Urothelium cell line (cell line): ENCODE data around the gene DNAJC5.
"Not testable (repeated sequence)": the region's sequence is repeated elsewhere in the genome, so short reads cannot be mapped to it uniquely, and the experiment has no call there.

Experiments used
- DNase-seq: peaks from one replicate; pipeline ENCODE4 v3.0.0; 2011; ENCODE audit warnings: low spot score, mixed read lengths
- FAIRE-seq: peaks from 2 replicates; lab custom pipeline; 2011; peaks lifted over from hg19 to GRCh38; lab: Jason Lieb, UNC

The DNAJC5 gene, protein sequence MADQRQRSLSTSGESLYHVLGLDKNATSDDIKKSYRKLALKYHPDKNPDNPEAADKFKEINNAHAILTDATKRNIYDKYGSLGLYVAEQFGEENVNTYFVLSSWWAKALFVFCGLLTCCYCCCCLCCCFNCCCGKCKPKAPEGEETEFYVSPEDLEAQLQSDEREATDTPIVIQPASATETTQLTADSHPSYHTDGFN

DNA sequence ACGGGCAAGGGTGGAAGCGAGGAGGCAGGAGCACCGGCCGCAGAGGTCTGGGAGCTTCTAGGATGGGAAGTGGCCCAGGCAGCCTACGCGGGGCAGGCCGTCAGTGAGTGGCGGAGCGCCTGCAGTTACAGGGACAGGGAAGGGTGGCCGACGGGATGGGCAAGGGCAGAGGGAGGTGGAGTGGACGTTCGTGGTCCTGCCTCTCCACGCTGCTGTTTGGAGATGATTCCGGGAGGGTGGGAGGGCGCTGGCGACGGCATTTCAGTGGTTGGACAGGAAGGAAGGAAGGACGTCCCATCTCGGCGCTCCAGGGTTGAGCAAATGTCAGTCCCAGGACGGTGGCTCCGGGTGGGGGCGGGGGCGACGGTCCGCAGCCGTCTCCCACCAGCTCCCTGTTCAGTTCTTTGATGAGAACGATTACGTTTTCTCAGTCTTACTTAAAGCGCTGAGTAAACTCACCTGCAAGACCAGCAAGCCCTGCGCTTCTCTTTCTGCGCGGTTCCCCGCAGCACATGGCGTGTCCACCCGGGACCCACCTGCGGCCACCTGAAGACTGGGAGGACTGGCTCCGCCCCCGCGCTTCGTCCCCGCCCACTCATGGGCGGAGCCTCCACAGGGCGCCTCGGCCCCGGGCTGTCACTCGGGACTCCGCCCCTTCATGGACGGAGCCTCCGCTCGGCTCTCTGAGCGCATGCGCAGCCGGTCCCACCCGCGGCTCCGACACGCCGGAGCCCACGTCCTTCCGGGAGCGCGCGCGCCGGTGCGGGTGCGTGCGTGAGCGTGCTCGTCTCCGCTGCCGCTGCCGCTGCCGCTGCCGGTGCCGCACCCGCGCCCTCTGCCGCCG is at the start of gene DNAJC5:
Gene DNAJC5 (plus strand): TSS at position 769 of the 844 bp plus-strand sequence. CDS start 33,220 bp downstream, outside the sequence.
- FAIRE-seq (no peak), DNase-seq (peak; percentile 100)

DNA sequence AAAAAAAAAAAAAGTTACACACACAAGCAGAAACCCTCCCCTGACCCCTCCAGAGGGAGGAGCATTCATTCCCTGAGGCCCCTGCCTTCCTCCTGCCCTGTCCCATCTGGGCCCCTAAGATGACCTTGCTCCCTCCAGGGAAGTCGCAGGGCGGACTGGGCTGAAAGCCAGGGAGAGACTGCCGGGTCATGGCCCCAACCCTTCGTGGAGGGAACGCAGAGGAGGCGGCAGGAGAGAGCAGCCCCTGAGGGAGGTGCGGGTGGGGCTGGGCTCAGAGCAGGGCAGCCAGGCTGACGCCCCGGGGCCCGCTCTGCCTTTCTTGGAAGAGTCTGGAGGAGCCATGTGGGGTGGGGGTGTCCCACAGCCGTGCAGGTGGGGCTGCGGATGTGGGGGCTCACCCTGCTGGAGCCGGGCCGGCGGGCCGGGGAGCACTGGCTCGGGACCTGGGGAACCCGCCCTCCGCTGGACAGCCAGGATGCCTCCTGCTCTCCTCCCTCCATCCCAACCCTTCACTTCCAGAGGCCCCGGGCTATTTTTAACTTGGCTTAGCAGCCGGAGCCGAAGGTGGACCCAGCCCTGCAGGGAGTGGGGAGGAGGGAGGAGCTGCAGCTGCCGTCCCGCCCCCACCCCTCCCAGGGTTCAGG is 48.7 kb upstream of the DNAJC5 start:
- DNase-seq (peak; percentile 61), FAIRE-seq (no peak)

GRCh38 chr20:63846888-63847236 is 48.1 kb upstream of the DNAJC5 start:
- DNase-seq (no peak), FAIRE-seq (peak; percentile 58)

DNA sequence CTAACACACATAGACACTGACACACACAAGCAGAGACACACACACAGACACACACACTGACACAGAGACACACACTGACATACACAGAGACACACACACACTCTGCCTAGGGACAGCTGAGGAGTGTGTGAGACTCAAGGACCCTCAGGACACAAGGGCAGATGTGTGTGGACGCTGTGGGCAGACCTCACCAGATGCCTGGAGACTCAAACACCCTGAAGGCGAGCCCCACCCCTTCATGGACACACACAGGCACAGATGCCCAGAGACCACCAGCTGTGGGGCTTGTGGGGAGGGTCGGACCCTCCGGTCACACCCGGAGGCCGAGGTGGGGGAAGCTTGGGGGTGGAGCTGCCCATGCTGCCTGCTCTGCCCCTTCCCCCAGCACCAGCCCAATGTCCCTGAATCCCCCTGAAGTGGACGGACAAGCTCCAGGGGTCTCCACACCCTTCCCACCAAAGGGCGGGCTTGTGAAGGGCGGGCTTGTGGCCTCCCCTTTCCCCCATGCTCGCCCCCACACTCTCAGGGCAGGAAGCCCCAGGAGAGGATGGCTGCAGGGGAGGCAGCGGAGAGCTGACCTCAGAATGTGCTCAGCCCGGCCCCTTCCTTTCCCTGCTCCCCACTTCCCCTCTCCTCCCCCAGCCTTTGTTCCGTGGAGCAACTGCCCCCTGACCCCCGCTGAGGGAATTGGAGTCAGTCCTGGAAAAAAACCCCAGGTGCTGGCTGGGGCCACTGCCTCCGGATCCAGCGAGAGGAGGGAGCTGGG is 47.5 kb upstream of the DNAJC5 start:
- no peak for FAIRE-seq
- no peak for DNase-seq

DNA sequence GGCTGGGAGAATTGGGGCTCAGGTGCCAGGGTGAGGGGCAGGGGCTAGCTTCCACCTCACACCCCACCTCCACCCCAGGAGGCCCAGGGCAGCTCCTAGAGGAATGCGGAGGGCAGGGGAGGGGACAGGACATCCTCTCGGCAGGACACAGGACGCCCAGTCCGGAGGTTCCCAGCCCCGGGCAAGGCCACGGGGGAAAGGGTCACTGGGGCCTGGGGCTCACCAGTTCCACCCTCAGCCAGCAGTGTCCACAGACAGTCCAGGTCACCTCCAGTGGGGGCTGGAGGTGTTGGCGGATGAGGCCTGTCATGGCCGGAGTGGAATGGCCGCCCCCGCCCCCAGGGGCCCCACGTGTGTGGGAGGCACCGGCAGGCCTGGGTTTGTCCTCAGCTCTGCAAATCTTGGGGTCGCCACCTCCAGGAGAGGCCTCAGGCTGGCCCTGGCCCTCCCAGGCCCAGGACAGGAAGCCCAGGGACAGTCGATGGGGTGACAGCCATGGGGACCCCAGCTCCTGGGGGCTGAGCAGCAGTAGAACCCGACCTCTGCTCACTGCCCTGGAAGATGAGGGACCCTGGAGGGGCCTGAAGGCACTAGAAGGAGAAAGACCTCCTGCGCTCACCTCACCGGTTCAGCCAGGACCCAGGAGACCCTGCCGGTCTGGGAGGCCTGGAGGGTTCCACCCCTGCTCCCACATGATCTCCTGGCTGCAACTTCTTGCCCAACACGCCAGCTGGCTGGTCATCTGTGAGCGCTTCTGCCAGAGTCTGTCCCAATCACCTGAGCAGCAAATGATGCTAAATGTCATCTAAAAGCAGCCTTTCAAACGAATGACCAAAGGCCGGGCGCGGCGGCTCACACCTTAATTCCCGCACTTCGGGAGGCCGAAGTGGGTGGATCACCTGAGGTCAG is 46.7 kb upstream of the DNAJC5 start:
- no peak for DNase-seq
- FAIRE-seq: no peak

GRCh38 chr20:63850689-63851547 is 44.0 kb upstream of the DNAJC5 start:
- no peak for FAIRE-seq
- no peak for DNase-seq

DNA sequence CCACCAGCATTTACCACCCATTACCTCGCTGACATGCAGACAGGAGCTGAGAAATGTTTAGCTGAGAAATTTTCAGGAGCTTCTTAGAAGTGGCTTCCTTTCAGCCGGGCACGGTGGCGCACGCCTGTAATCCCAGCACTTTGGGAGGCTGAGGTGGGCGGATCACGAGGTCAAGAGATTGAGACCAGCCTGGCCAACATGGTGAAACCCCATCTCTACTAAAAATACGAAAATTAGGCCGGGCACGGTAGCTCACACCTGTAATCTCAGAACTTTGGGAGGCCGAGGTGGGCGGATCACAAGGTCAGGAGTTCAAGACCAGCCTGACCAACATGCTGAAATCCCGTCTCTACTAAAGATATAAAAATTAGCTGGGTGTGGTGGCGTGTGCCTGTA is 43.4 kb upstream of the DNAJC5 start:
- not testable (repeated sequence) for DNase-seq, FAIRE-seq

GRCh38 chr20:63853733-63854068 is 41.2 kb upstream of the DNAJC5 start:
- not testable (repeated sequence) for FAIRE-seq, DNase-seq

GRCh38 chr20:63854069-63854765 is 40.7 kb upstream of the DNAJC5 start:
- FAIRE-seq: no peak
- no peak for DNase-seq

- DNase-seq (no peak), FAIRE-seq (no peak)
Measured at GRCh38 chr20:63854766-63855362, 40.1 kb upstream of the DNAJC5 start.

- no peak for DNase-seq
- FAIRE-seq: no peak
Measured at GRCh38 chr20:63855363-63856097, 39.4 kb upstream of the DNAJC5 start.

- no peak for FAIRE-seq
Measured at GRCh38 chr20:63856098-63856511, 38.8 kb upstream of the DNAJC5 start.

DNA sequence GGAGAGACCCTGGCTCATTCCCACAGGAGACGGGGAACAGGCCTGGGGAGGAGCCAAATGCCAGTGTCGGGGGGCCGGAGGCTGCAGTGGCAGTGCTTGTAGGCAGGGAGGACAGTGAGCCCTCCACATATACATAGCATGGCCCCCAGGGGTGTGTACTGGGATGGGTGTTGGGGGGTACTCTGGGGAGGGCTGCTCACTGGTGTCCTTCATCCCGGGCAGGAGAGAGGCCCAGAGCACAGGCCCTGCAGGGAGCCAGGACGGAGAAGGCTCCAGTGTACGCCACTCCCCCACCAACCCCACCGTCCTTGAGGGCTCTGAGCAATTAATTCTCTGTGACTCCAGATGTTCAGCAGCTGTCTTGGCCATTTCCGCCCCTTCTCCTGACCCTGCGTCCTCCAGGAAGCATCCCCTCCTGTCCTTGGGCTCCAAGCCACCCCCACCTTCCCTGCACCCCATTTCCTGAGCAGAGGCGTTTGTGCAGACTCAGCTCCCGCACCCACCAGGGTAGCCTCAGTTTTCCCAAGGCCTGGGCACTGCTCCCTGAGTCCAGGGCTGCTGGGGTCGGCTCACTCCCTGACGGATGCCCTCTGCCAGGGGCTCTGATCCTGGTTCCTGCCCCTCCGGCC is 37.0 kb upstream of the DNAJC5 start:
- no peak for FAIRE-seq
- no peak for DNase-seq

More at GRCh38 chr20:63856098-63856511, 38.8 kb upstream of the DNAJC5 start:
- DNase-seq: no peak

DNA sequence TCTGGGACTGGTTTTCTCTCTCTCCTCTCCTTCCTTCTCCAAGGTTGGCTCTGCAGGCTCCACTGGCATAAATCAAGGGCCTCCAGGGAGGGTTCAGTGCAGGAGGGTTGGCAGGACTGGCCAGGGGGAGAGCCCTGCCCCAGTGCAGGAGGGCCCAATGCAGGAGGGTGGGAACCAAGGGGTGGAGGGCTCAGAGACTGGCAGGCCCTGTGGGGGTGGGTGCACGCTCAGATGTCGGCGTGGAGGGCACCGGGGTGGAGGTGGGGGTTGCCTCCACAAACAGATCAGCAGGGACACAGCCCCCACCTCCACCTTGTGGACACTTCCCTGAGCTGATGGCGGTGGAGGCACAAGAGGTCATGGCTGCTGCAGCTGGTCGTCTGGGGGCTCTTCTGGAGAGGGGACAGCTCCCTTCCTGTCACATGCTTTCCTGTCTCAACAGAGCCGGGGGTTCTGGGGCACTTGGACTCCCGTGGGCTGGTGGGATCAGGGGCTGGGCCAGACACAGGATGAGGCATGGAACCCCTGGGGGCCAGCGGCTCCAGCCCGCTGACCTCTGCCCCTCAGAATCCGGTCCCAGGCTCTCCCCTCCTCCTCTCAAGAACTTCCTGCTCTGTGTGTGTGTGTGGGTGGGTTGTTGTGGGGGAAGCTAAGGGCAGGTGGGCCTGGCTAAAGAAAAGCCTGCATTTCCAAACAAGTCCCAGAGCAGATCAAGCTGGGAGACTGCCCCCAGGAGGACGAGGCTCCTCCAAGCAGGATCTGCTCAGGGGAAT is 36.3 kb upstream of the DNAJC5 start:
- FAIRE-seq (no peak), DNase-seq (no peak)

DNA sequence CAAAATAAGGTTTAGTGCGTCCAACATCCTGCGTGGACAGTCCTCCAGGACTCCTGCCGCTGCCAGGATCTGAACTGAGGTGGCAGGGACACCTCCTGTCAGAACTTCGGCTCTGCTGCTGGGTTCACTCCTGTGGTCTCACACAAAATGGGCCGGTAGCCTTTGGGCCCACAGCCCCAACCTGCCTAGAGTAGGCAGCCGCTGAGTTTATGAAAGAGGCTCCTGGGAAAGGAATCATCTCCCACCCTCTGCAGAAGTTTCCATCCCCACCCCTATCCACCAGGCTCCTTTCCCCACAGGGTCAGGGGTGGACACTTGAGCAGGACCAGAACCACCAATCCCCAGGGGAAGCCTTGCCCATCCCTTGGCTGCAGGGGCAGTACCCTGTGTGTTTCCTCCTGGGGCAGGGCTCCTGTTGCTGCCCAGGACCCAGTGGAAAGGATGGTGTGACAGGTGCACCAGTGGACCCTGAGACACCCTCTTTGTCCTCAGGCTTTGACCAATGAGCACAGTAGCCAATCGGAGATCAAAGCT is 35.7 kb upstream of the DNAJC5 start:
- FAIRE-seq (no peak), DNase-seq (no peak)
